NOMO-1 treated with dmso at 0.1 percent for 144 hours (cell line): Measurements from ENCODE around the gene GPATCH8.
"Not testable (repeated sequence)": the region's sequence is repeated elsewhere in the genome, so short reads cannot be mapped to it uniquely, and the experiment has no call there.

ENCODE experiments used
- DNase-seq: peaks from one replicate; lab custom pipeline; 2025; ENCODE audit not compliant: unreplicated experiment; lab: John Stamatoyannopoulos, UW

GPATCH8 gene

GRCh38 chr17:44398692-44399691 is 104.2 kb downstream of the GPATCH8 start:
- no peak for DNase-seq

GRCh38 chr17:44397479-44398440 is 105.4 kb downstream of the GPATCH8 start:
- DNase-seq: no peak

GRCh38 chr17:44396946-44397345 is 106.3 kb downstream of the GPATCH8 start:
- DNase-seq: no peak

- DNase-seq: no peak
Measured at GRCh38 chr17:44394833-44395232, 108.4 kb downstream of the GPATCH8 start.

GRCh38 chr17:44394112-44394511 is 109.1 kb downstream of the GPATCH8 start:
- not testable (repeated sequence) for DNase-seq

GRCh38 chr17:44390250-44390870 is 112.8 kb downstream of the GPATCH8 start:
- DNase-seq: no peak

GRCh38 chr17:44389723-44390202 is 113.4 kb downstream of the GPATCH8 start:
- DNase-seq: peak; percentile 71

GRCh38 chr17:44389281-44389680 is 113.9 kb downstream of the GPATCH8 start, which contains the start of gene ITGA2B:
ITGA2B (minus strand) TSS chr17:44389649; CDS start chr17:44389473, 176 bp downstream.
- no peak for DNase-seq

GRCh38 chr17:44387804-44388203 is 115.4 kb downstream of the GPATCH8 start:
- no peak for DNase-seq

- DNase-seq: no peak
Measured at GRCh38 chr17:44386182-44386525, 117.1 kb downstream of the GPATCH8 start.

- DNase-seq: peak; percentile 78
Measured at GRCh38 chr17:44385287-44386181, 117.7 kb downstream of the GPATCH8 start.

GRCh38 chr17:44384823-44385286 is 118.4 kb downstream of the GPATCH8 start:
- DNase-seq: no peak

- no peak for DNase-seq
Measured at GRCh38 chr17:44384281-44384822, 118.9 kb downstream of the GPATCH8 start.

- DNase-seq: no peak
Measured at GRCh38 chr17:44383861-44384260, 119.3 kb downstream of the GPATCH8 start.

GRCh38 chr17:44383363-44383762 is 119.8 kb downstream of the GPATCH8 start:
- DNase-seq: no peak

- no peak for DNase-seq
Measured at GRCh38 chr17:44382917-44383316, 120.3 kb downstream of the GPATCH8 start.

- no peak for DNase-seq
Measured at GRCh38 chr17:44381810-44382305, 121.3 kb downstream of the GPATCH8 start.

GRCh38 chr17:44380767-44381166 is 122.4 kb downstream of the GPATCH8 start:
- no peak for DNase-seq

- no peak for DNase-seq
Measured at GRCh38 chr17:44379887-44380286, 123.3 kb downstream of the GPATCH8 start.
